HG02840 (cell line): ENCODE results near the gene LRRC74B.
"Not testable (repeated sequence)": the region's sequence is repeated elsewhere in the genome, so short reads cannot be mapped to it uniquely, and the experiment has no call there.

Experiments used
- ATAC-seq: cut with Tn5 transposase; IDR thresholded peaks from one replicate; pipeline ENCODE4 v1.9.1; 2021; ENCODE audit warnings: mild to moderate bottlenecking, moderate library complexity, moderate number of reproducible peaks; ENCODE audit not compliant: unreplicated experiment, low FRiP score

LRRC74B gene

DNA sequence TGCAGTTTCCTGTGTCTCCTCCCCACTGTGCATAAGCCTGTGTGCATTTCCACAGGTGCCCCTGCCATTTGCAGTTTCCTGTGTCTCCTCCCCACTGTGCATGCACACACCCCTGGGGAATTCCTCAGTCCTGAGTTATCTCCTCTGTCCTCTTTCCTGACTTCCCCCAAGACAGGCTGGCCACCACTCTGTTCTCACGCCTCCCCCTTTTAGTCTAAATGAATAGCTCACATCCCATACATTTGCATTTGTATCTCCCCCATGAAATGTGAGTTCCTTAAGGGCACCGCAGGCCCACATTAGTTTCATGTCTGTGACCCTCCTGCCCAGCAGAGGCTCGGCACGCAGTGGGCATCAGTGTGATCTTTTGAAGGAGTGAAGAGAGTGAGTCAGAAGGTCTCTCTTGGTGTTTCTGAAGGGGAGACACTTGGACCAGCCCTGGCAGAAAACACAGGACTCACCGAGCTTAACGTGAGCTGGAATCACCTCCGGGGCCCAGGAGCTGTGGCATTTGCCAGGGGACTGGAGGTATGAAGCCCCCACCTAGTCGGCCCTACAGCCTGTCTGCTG, 6.2 kb downstream of the LRRC74B start:
- no peak for ATAC-seq

DNA sequence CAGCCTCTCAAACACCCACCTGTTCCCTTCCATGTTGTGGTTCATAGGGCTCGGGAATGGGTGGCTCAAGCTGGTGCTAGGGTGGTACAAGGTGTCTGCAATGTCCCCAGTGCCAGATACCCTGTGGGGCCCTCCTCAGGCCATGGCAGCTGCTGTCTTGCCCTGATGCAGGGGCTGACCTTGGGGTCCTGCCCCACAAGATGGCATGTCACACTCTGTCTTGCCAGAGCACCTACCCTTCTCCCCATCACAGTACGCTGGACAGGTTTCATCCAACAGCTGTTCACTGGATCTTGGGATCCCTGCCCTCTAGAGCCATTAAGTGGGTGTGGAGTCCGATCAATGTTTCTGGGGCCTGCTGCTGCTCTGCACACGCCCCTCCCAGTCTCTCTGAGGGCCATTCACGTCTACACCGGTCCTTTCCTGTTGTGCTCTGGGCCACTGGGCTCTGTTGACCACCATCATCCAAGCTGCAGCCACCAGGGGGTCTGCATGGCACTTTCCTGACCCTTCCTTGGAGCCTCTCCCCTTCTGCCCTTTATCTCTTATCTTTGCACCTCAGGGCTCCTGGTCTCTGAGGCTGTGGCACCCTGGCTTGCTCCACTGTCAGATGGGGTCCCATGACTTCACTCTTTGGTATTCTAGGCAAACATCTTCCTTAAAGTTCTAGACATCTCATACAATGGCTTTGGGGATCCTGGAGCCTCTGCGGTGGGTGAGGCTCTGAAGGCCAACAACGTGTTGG, 7.1 kb downstream of the LRRC74B start:
- ATAC-seq: no peak

DNA sequence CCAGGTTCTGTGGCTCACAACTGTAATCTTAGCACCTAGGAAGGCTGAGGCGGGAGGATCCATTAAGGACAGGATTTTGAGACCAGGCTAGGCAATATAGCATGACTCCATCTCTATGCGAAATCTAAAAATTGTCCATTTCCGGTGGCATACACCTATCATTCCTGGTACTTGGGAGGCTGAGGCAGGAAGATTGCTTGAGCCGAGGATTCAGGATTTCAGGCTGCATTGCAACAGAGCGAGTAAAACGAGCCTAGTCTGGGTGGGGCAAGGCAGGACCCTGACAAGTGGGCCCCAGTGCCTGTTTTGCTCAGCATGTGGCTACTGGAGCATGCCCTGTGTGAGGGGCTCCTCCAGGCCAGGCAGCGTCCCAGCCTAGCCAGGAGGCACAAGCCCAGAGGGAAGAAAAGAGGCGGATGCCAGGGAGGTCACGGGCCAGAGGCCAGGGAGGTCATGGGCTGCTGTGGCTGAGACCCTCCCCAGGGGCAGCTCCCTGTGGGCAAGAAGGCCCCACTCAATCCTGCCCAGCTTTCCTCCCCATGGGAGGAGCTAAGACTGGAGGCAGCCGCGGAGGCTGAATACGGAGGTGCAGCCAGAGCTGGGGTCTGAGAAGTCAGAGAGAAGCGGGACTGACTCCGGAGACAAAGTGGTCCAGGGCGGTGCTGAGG, 8.4 kb downstream of the LRRC74B start:
- no peak for ATAC-seq

DNA sequence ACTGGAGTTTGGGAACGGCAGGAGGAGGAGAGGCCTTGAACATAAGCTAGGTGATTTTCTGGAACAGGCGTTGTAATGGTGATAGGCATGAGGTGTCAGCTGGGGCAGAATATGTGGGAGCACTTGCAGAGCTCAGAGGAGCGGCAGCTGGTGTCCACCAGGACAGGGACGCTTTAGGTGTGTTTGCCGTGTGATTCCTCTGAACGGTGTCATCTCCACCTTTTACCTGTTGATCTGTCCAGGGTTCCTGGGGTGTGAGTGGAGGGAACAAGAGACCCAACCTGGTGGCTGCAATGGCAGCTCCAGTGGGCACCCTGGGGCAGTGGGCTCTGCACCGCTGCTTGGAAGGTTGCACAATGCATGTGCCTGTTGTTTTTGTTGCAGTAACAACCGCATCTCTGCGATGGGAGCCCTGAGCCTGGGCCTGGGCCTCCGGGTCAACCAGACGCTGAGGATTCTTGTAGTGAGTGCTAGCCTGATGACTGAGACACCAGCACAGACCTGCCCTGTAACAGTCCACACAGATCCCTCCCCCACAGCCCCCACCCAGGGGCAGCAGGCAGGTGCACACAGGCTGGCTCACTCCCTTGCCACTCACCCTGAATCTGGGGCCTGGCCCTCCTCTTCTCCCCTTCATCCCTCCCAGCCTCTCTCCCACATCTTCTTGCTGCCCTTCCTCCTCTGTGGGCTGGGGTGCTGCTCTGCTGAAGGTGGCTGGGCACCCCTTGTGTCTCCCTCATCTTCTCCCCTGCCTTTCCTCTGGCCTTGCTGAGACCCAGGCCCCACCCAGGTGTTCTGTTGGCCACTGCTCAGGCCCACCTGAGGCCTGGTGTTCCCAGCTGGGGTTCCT, 9.2 kb downstream of the LRRC74B start:
- no peak for ATAC-seq

DNA sequence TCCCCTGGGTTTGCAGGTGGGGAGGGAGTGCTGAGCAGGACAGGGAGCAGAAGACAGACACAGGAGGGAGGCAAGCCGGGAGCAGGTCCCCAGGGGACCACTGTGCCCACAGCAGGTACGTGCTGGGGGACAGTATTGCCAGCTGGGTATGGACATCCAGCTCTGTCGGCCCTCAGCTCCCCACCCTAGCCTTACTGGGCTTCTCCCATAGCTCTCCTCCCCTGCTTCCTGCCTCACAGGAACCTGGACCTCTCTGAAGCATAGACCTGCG, 9.8 kb downstream of the LRRC74B start:
- ATAC-seq: no peak

DNA sequence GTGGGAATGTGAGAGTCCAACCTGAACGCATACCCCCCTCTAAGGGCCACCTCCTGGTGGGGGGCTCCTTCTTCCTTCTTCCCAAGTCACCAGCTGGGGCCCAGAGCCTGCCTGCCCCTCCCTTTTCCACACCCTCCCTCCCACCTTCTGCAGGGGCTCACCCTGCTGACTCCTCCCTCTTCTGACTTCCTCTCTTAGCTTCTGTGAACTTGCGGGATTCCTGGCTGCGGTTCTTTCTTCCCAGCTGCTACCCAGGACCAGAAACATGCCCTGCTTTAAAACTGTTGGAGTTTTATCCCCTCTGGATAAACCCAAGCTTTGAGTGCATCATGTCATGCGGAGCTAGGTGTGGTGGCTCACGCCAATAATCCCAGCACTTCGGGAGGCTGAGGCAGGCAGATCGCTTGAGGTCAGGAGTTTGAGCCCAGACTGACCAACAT, 10.2 kb downstream of the LRRC74B start:
- no peak for ATAC-seq

DNA sequence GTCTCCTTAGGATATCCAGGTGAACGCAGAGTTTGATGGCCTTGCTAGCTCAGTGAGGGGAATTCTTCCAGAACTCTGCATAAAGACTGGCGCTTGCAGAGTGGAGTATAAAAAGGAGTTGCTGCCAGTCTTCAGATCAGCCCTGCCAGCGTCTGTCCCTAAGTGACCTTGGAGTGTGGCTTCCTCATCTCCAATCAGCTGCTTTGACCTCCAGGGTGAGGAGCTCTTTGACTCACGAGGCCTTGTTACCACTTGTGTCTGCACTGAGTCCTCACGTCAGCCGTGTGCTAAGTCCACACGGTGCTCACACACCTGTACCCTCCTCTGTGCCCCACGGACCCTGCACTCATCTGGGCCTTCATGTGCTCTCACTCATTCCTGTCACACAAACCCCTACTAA, 14.6 kb downstream of the LRRC74B start:
- not testable (repeated sequence) for ATAC-seq

DNA sequence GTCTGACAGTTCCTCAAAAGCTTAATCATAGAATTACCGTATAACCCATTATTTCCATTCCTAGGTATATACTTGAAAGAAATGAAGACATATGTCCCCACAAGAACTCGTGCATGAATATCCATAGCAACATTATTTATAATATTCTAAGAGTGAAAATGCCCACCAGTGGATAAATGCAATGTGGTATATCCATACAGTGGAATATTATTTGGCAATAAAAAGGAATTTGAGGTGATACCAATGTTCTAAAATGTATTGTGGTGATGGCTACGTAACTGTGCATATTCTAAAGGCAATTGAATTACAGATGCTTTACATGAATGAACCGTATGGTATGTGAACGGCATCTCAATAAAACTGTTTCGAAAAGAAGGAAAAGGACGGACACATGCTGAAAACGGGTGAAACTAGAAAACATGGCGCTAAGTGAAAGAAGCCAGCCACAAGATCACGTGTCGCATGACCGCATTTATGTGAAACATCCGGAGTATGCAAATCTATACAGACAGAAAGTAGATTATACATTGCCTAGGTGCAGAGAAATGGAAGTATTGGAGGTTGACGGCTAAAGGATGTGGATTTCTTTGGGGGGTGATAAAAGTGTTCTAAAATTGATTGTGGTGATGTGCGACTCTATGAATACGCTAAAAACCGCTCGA, 16.0 kb downstream of the LRRC74B start:
- not testable (repeated sequence) for ATAC-seq

DNA sequence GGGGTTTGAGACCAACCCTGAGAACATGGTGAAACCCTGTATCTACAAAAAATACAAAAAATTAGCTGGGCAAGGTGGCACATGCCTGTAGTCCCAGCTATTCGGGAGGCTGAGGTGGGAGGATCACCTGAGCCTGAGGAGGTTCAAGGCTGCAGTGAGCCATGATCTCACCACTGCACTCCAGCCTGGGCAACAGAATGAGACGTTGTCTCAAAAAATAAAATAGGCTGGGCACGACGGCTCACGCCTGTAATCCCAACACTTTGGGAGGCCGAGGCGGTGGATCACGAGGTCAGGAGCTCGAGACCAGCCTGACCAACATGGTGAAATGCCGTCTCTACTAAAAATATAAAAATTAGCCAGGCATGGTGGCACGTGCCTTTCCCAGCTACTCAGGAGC, 18.7 kb downstream of the LRRC74B start:
- ATAC-seq: not testable (repeated sequence)

DNA sequence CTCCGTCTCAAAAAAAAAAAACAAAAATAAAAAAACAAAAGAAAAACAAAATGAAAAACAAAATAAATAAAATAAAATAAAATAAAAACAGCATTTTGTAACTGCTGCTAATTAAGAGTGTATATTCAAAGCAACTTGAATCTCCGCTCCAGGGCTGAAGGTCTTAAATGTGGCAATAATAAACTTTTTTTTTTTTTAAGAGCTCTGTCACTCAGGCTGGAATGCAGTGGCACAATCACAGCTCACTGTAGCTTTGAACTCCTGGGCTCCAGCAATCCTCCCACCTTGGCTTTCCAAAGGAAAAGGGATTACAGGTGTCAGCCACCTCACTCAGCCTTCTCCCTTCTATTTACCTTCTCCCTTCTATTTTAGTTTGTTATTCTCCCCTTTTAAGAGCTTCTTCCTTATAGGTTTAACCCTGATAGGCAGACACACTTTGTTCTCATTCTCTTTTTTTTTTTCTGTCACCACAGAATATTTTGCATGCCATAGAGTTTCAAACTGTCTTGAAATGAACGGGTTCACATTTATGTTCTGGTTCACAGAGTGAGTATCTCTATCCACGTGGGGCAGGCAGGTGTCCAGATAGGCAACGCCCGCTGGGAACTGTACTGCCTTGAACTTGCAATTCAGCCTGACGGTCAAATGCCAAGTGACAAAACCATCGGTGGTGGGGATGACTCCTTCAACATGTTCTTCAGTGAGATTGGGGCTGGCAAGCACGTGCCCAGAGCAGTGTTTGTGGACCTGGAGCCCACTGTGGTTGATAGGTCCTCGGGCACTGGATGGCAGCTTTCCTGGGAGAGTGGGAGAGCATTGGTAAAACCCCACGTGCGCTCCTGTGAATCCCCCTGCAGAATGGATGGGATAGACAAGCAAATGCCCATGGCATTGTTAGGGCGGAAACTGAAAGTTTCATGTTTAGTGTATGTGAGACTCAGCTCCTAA, 19.4 kb downstream of the LRRC74B start:
- ATAC-seq: no peak

DNA sequence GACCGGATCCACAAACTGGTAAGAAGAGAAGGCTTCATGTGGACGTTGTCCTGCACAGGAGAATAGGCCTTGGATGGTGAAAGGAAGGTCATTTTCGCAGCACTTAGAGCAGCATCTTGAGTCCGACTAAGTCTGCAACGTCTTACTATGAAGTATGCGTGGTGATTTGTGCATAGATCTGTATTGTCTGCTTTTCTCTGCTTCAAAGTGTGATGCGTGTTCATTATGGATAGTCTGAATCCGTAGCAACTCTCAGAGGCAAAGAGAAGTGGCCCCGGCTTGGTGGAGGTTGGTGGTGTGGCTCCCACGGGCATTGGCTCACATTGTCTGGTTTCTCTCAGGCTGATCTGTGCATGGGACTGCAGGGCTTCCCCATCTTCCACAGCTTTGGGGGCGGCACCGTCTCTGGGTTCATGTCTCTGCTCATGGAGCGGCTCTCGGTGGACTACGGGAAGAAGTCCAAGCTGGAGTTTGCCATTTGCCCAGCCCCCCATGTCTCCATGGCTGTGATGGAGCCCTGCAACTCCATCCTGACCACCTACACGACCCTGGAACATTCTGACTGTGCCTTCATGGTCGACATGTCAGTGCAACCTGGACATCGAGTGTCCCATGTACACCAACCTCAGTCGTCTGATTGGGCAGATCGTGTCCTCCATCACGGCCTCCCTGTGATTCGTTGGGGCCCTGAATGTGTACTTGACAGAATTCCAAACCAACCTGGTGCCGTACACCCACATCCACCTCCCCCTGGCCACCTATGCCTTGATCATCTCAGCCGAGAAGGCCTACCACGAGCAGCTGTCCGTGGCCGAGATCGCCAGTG, 21.5 kb downstream of the LRRC74B start:
- ATAC-seq: no peak

DNA sequence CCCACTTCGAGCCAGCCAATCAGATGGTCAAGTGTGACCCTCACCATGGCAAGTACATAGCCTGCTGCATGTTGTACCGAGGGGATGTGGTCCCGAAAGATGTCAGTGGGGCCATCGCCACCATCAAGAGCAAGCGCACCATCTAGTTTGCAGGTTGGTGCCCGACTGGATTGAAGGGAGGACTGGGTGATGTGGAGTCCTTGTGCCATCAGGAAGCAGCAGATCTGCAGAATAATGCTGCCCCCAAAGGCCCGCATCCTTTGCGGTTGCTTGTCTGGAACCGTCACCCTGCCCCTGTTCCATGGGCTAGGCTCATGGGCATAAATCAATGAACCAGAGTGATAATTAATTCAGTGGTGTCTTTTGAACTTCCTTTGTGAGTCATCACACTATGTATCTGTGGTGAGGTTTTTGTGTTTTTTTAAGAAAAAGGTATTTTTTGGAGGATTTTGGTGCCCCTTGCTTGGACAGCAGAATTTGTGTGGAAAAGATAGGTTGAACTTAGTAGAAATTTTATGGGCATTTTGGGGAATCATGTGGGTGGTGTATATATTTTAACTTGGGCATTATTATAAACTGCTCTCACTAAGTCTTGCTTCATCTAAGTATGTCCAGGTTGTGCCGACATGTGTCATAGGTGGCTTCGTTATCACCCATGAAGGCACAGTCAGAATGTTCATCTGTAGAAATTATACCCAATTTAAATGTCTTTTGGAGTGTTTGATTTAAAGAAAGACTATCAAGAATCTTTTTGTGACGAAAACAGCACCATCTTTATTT, 22.3 kb downstream of the LRRC74B start:
- no peak for ATAC-seq

DNA sequence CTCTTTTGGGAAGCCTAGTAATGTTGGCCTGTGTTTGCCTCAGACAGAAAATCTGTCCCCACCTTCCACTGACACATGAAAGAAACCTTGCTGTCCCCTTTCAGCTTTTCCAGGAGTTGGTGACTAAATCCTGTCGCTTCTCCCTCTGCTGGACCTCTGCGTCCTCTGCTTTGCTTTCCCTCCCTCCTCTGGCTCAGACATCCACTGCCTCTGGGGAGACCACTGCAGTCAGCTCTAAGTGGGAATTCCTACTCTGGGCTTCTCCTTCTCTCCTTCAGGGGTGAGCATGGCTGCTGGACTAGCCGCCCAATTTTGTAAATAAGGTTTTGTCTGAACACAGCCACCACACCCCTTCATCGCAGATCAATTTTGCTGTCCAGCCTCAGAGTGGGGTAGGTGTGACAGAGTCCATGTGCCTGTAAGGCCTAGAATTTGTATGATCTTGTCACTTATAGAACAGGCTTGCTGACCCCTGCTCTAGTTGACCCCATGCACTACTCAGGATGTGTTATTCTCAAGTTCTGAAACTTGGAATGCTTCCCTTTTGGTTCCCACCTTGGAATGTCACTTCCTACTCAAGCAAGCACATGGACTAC, 23.0 kb downstream of the LRRC74B start:
- ATAC-seq: no peak

DNA sequence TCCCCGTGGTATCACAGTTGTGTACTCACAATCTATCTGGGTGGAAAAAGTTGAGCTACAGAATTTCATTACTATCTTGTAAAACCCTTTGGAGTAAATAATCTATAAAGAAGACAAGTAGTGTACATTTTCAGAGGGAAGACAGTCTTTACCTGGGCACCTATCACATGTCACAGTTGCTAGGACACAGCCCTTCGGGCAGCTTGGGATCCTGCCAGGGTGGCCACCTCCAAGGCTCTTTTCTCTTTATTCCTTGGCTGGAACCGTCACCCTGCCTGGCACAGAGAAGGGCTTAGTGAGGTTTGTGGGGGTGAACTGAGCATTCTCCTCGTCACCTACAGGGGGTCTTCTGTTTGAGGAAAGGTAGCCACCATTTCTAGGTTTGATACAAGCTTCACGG, 23.6 kb downstream of the LRRC74B start:
- ATAC-seq: no peak

DNA sequence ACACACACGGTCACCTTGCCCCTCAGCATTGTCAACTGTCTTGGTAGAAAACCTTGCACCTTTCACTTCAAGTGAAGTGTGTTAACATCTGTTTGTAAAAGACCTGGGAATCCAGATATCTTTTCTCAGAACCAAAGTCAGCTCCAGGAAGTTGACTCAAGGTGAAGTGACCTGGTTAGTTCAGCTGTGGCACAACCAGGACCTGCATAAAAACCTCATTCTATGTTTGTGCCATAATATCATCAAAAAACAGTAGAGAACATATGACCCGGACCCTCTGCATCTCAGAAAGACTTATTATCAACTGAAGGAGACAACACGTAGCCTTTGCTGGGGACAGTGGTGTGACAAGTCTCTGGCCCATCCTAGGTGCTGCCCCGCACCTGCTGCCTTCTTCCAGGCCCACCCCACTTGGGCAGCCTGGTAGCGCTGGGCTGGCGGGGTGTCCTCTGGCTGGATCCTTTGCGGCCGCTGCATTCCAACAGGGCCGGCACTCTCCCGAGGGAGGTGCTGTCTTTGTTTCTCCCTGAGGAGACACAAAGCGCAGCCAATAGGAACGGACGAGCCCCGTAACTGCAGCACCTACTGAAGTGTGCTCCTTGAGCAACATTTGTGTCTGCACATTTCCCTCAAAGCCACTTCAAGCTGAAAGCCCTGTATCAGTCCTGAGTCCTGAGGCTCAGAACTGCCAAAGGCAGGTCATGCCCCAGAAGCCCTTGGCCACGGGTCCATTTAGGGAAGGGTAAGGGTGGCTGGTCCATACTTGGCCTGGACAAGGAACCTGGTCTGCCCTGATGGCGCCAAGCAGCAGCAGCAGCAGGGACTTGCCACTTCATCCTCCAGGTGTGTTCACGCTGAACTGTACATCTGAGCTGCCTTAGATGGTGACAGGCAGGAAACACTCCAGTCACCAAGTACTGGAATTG, 25.2 kb downstream of the LRRC74B start:
- ATAC-seq: no peak

DNA sequence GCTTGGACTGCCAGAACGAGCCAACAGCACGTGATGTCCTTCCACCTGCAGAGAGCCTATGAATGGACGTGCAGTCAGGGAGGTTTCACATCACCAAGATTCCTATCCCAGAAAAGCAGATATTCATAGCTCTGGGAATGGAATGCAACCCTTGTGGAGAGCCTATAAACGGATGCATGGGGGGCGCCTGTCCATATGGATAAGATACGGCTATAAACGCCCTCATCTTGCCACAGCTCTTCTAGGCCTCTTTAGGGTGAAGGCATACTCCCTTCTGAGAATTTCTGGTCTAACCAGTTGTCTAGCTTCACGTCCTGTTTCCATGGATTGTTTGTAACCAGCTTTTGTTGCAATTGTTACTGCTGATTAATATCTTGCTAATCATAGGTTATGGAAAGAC, 26.1 kb downstream of the LRRC74B start:
- not testable (repeated sequence) for ATAC-seq
